ENCODE data around the gene FBXL20. TPM values are rescaled to one million over a fixed set of nuclear protein-coding genes. Genes with fewer than 3 reads are reported as not detected.

The FBXL20 gene
- total RNA-seq, 1 donor from 2014 or later: 27.1 TPM

- no peaks in the 10 kb centered on the region for H3K36me3 ChIP-seq
- H3K4me1 ChIP-seq: peaks cover 0 to 4% of the 10 kb centered on the region in 2 donors
- H3K27ac ChIP-seq: no peak overlapping the region
- DNase-seq (ENCODE audit: low spot score in 2 of 2): no peak
- intact Hi-C loops (cut with DNase I): loop anchor here (1.0 to 2.0 kb wide), 2 partner anchors 37 to 49 kb away; no protein-coding TSS in a partner anchor
- no peaks in the 10 kb centered on the region for H3K9me3 ChIP-seq
- H3K4me3 ChIP-seq: no peak overlapping the region
- H3K27me3 ChIP-seq: no peaks in the 10 kb centered on the region
- no peak for TF ChIP-seq CTCF (IDR thresholded peaks at IDR 0.05)
Measured at GRCh38 chr17:39244016-39244599, 157.3 kb downstream of the FBXL20 start.

DNA sequence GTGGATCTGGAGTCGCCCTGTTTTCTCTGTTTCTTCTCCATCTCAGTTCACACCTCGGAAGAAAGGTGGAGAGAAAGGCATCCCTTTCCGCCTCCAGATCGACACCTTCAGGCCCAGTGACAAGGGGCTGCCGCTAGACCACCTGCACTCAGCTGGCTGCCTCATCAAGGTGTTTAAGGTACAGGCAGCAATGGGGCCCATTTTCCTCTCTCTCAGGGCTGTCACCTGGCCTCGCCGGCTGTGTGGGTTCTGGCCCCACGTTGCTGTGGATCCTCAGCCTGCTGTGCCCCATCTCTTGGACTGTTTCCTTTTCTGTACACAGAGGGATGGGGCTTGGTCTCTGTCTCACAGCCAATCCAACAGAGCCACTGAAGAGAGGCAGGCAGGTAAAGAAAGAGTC lies 158.3 kb downstream of the FBXL20 start:
- Histone ChIP-seq H3K4me3 (no peak overlapping the region), H3K9me3 (no peaks in the 10 kb centered on the region), H3K27ac (no peak overlapping the region), H3K36me3 (no peaks in the 10 kb centered on the region), H3K27me3 (no peaks in the 10 kb centered on the region), H3K4me1 (peaks cover 0 to 9% of the 10 kb centered on the region in 2 donors)
- no peak for DNase-seq (ENCODE audit: low spot score in 2 of 2)
- TF ChIP-seq CTCF (IDR thresholded peaks at IDR 0.05): no peak
- intact Hi-C loops (cut with DNase I): no loop called here

GRCh38 chr17:39240631-39241030 lies 160.8 kb downstream of the FBXL20 start:
- no peaks in the 10 kb centered on the region for H3K27me3 ChIP-seq
- DNase-seq (ENCODE audit: low spot score in 2 of 2): no peak

GRCh38 chr17:39239640-39240314 lies 161.6 kb downstream of the FBXL20 start:
- no peak overlapping the region for H3K4me3 ChIP-seq
- H3K4me1 ChIP-seq: peaks cover 0 to 11% of the 10 kb centered on the region in 2 donors
- intact Hi-C loops (cut with DNase I): no loop called here
- H3K36me3 ChIP-seq: no peaks in the 10 kb centered on the region
- H3K27ac ChIP-seq: no peak overlapping the region
- no peaks in the 10 kb centered on the region for H3K27me3 ChIP-seq
- H3K9me3 ChIP-seq: no peaks in the 10 kb centered on the region
- DNase-seq (ENCODE audit: low spot score in 2 of 2): no peak
- TF ChIP-seq CTCF (IDR thresholded peaks at IDR 0.05): peak in 2 of 3 experiments; percentile 35 to 44

More at GRCh38 chr17:39240631-39241030, 160.8 kb downstream of the FBXL20 start:
- Histone ChIP-seq H3K27ac (no peak overlapping the region), H3K36me3 (no peaks in the 10 kb centered on the region), H3K9me3 (no peaks in the 10 kb centered on the region), H3K4me1 (peaks cover 0 to 11% of the 10 kb centered on the region in 2 donors), H3K4me3 (no peak overlapping the region)
- no peak for TF ChIP-seq CTCF (IDR thresholded peaks at IDR 0.05)
- intact Hi-C loops (cut with DNase I): no loop called here

- no peaks in the 10 kb centered on the region for H3K27me3 ChIP-seq
- TF ChIP-seq CTCF (IDR thresholded peaks at IDR 0.05): no peak
- peak overlapping the region in 1 of 2 donors; percentile 9 for H3K4me3 ChIP-seq
- intact Hi-C loops (cut with DNase I): no loop called here
- peaks cover 0 to 8% of the 10 kb centered on the region in 2 donors for H3K4me1 ChIP-seq
- peak in 1 of 2 donors; percentile 78 for DNase-seq (ENCODE audit: low spot score in 2 of 2)
- no peaks in the 10 kb centered on the region for H3K36me3 ChIP-seq
- H3K9me3 ChIP-seq: no peaks in the 10 kb centered on the region
- H3K27ac ChIP-seq: no peak overlapping the region
Measured at GRCh38 chr17:39238311-39238972, 163.0 kb downstream of the FBXL20 start.
